ENCODE data around the gene PRKAG1.

GRCh38 chr12:49022558-49023178 lies 4.1 kb upstream of the PRKAG1 start:
- TF ChIP-seq POLR2A (IDR thresholded peaks at IDR 0.05): no peak
- TF ChIP-seq, protein P1, sequence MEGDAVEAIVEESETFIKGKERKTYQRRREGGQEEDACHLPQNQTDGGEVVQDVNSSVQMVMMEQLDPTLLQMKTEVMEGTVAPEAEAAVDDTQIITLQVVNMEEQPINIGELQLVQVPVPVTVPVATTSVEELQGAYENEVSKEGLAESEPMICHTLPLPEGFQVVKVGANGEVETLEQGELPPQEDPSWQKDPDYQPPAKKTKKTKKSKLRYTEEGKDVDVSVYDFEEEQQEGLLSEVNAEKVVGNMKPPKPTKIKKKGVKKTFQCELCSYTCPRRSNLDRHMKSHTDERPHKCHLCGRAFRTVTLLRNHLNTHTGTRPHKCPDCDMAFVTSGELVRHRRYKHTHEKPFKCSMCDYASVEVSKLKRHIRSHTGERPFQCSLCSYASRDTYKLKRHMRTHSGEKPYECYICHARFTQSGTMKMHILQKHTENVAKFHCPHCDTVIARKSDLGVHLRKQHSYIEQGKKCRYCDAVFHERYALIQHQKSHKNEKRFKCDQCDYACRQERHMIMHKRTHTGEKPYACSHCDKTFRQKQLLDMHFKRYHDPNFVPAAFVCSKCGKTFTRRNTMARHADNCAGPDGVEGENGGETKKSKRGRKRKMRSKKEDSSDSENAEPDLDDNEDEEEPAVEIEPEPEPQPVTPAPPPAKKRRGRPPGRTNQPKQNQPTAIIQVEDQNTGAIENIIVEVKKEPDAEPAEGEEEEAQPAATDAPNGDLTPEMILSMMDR (IDR thresholded peaks at IDR 0.05): no peak
